IPS-20b (cell line): ENCODE data around the gene SYVN1.

ENCODE experiments used
- H3K27ac ChIP-seq: one replicate; pipeline ENCODE4 v1.5.1; 2013; ENCODE audit warnings: low read length
- H3K27me3 ChIP-seq: 2 replicates; pipeline ENCODE4 v1.6.1; 2013; ENCODE audit warnings: mild to moderate bottlenecking, low read length, inconsistent platforms; ENCODE audit not compliant: insufficient read depth
- H3K36me3 ChIP-seq: 2 replicates; pipeline ENCODE4 v1.6.1; 2013; ENCODE audit warnings: low read depth, mild to moderate bottlenecking, inconsistent platforms, low read length, moderate library complexity; ENCODE audit not compliant: insufficient read depth
- H3K4me1 ChIP-seq: 2 replicates; pipeline ENCODE4 v1.6.1; 2013; ENCODE audit warnings: mild to moderate bottlenecking, control low read depth, inconsistent platforms, low read length, moderate library complexity; ENCODE audit not compliant: insufficient read depth
- H3K4me3 ChIP-seq: 2 replicates; pipeline ENCODE4 v1.5.1; 2013; ENCODE audit warnings: mild to moderate bottlenecking, low read length, inconsistent platforms
- H3K9ac ChIP-seq: 2 replicates; pipeline ENCODE4 v1.6.1; 2013; ENCODE audit warnings: low read depth, mild to moderate bottlenecking, inconsistent platforms, low read length, moderate library complexity
- H3K9me3 ChIP-seq: 2 replicates; pipeline ENCODE4 v1.6.1; 2013; ENCODE audit warnings: mild to moderate bottlenecking, low read depth, low read length, inconsistent platforms; ENCODE audit not compliant: insufficient read depth

Gene SYVN1

GRCh38 chr11:65103476-65103875 is 30.8 kb downstream of the SYVN1 start:
- H3K4me1 ChIP-seq, result no peaks in the 10 kb centered on the region
- H3K36me3 ChIP-seq, result peaks cover 24% of the 10 kb centered on the region
- no peaks in the 10 kb centered on the region for H3K27me3 ChIP-seq
- no peak overlapping the region for H3K4me3 ChIP-seq
- no peak overlapping the region for H3K9ac ChIP-seq
- no peak overlapping the region for H3K27ac ChIP-seq
- H3K9me3 ChIP-seq, result no peaks in the 10 kb centered on the region

- Histone ChIP-seq H3K36me3 (peaks cover 30% of the 10 kb centered on the region), H3K4me1 (no peaks in the 10 kb centered on the region), H3K27ac (no peak overlapping the region)
These were observed 31.9 kb downstream of the SYVN1 start for GRCh38 chr11:65102142-65103095.

GRCh38 chr11:65100674-65101350 is 33.5 kb downstream of the SYVN1 start:
- H3K36me3 ChIP-seq, result peaks cover 27% of the 10 kb centered on the region
- H3K9me3 ChIP-seq, result no peaks in the 10 kb centered on the region
- H3K27ac ChIP-seq, result no peak overlapping the region
- H3K9ac ChIP-seq, result no peak overlapping the region
- H3K4me3 ChIP-seq, result no peak overlapping the region
- H3K4me1 ChIP-seq, result 0 out of 2 replicates have a peak, but pooled peaks cover 4% of the 10 kb centered on the region
- no peaks in the 10 kb centered on the region for H3K27me3 ChIP-seq

More at GRCh38 chr11:65102142-65103095, 31.9 kb downstream of the SYVN1 start:
- Histone ChIP-seq H3K27me3 (no peaks in the 10 kb centered on the region), H3K4me3 (no peak overlapping the region), H3K9ac (no peak overlapping the region), H3K9me3 (no peaks in the 10 kb centered on the region)

- Histone ChIP-seq H3K4me1 (0 out of 2 replicates have a peak, but pooled peaks cover 4% of the 10 kb centered on the region), H3K27ac (no peak overlapping the region), H3K9ac (no peak overlapping the region; the same call in 1 of the 2 replicates), H3K27me3 (no peaks in the 10 kb centered on the region), H3K4me3 (peak overlapping the region; percentile 81), H3K36me3 (peaks cover 17% of the 10 kb centered on the region), H3K9me3 (no peaks in the 10 kb centered on the region)
These were observed 37.4 kb downstream of the SYVN1 start for GRCh38 chr11:65096926-65097325.

- no peaks in the 10 kb centered on the region for H3K27me3 ChIP-seq
- peak within 1 kb of the TSS; percentile 73 for H3K9ac ChIP-seq
- no peak within 1 kb of the TSS for H3K27ac ChIP-seq
- H3K9me3 ChIP-seq, result no peaks in the 10 kb centered on the region
- H3K4me3 ChIP-seq, result peak within 1 kb of the TSS; percentile 81
- H3K4me1 ChIP-seq, result 0 out of 2 replicates have a peak, but pooled peaks cover 4% of the 10 kb centered on the region
- H3K36me3 ChIP-seq, result peaks cover 17% of the 10 kb centered on the region
These were observed 38.1 kb downstream of the SYVN1 start, which contains the start of gene VPS51 for GRCh38 chr11:65095974-65096806. Gene VPS51, plus strand, starts transcription at chr11:65096214. Its CDS starts 37 bp downstream, at chr11:65096251.

GRCh38 chr11:65095427-65095826 is 38.9 kb downstream of the SYVN1 start:
- Histone ChIP-seq H3K4me1 (0 out of 2 replicates have a peak, but pooled peaks cover 4% of the 10 kb centered on the region), H3K36me3 (peaks cover 17% of the 10 kb centered on the region), H3K9ac (peak overlapping the region; percentile 73; the same call in 1 of the 2 replicates), H3K4me3 (peak overlapping the region; percentile 81; the same call in 1 of the 2 replicates), H3K9me3 (no peaks in the 10 kb centered on the region), H3K27ac (no peak overlapping the region), H3K27me3 (no peaks in the 10 kb centered on the region)

- Histone ChIP-seq H3K27ac (no peak overlapping the region), H3K4me1 (no peaks in the 10 kb centered on the region), H3K9ac (no peak overlapping the region)
These were observed 43.7 kb downstream of the SYVN1 start for GRCh38 chr11:65090628-65091027.

GRCh38 chr11:65089621-65090020 is 44.7 kb downstream of the SYVN1 start:
- no peaks in the 10 kb centered on the region for H3K27me3 ChIP-seq
- H3K9me3 ChIP-seq, result no peaks in the 10 kb centered on the region
- no peak overlapping the region for H3K27ac ChIP-seq
- no peak overlapping the region for H3K4me3 ChIP-seq
- 0 out of 2 replicates have a peak, but pooled peaks cover 4% of the 10 kb centered on the region for H3K4me1 ChIP-seq
- H3K36me3 ChIP-seq, result peaks cover 30% of the 10 kb centered on the region
- no peak overlapping the region for H3K9ac ChIP-seq

More at GRCh38 chr11:65090628-65091027, 43.7 kb downstream of the SYVN1 start:
- no peak overlapping the region for H3K4me3 ChIP-seq
- no peaks in the 10 kb centered on the region for H3K9me3 ChIP-seq
- no peaks in the 10 kb centered on the region for H3K27me3 ChIP-seq
- peaks cover 24% of the 10 kb centered on the region for H3K36me3 ChIP-seq

- no peak overlapping the region for H3K27ac ChIP-seq
- H3K36me3 ChIP-seq, result peaks cover 30% of the 10 kb centered on the region
- H3K4me1 ChIP-seq, result peaks cover 8% of the 10 kb centered on the region
- no peak overlapping the region for H3K9ac ChIP-seq
- H3K9me3 ChIP-seq, result no peaks in the 10 kb centered on the region
- H3K27me3 ChIP-seq, result no peaks in the 10 kb centered on the region
- H3K4me3 ChIP-seq, result no peak overlapping the region
These were observed 46.5 kb downstream of the SYVN1 start for GRCh38 chr11:65087827-65088226.

GRCh38 chr11:65087216-65087615 is 47.1 kb downstream of the SYVN1 start:
- Histone ChIP-seq H3K9me3 (no peaks in the 10 kb centered on the region), H3K27me3 (no peaks in the 10 kb centered on the region), H3K27ac (no peak overlapping the region), H3K36me3 (peaks cover 36% of the 10 kb centered on the region), H3K4me3 (no peak overlapping the region), H3K4me1 (peaks cover 10% of the 10 kb centered on the region), H3K9ac (no peak overlapping the region)

GRCh38 chr11:65086809-65087208 is 47.5 kb downstream of the SYVN1 start:
- Histone ChIP-seq H3K27ac (no peak overlapping the region), H3K4me1 (peaks cover 10% of the 10 kb centered on the region), H3K9ac (no peak overlapping the region), H3K36me3 (peaks cover 40% of the 10 kb centered on the region), H3K9me3 (no peaks in the 10 kb centered on the region), H3K27me3 (no peaks in the 10 kb centered on the region), H3K4me3 (no peak overlapping the region)
